ENCODE measurements around the gene HEG1.

HEG1 gene

GRCh38 chr3:124937049-124937448 is 118.7 kb downstream of the HEG1 start:
- DNase-seq, result no peak

- no peak for DNase-seq
Observed at GRCh38 chr3:124935794-124936542, 119.8 kb downstream of the HEG1 start.

- no peak for DNase-seq
Observed at GRCh38 chr3:124935264-124935663, 120.5 kb downstream of the HEG1 start.

- DNase-seq, result no peak
Observed at GRCh38 chr3:124934577-124934976, 121.2 kb downstream of the HEG1 start, which contains the start of gene MUC13. Gene MUC13 (minus strand): TSS chr3:124934751. CDS start chr3:124934712, 39 bp downstream.

- DNase-seq, result peak; percentile 16 to 24 (median 22)
Observed at GRCh38 chr3:124928333-124929202, 127.2 kb downstream of the HEG1 start.

GRCh38 chr3:124927574-124928045 is 128.2 kb downstream of the HEG1 start:
- DNase-seq, result no peak

- DNase-seq, result no peak
Observed at GRCh38 chr3:124926426-124927101, 129.2 kb downstream of the HEG1 start.

- DNase-seq, result no peak
Observed at GRCh38 chr3:124924741-124925140, 131.1 kb downstream of the HEG1 start.

- DNase-seq, result no peak
Observed at GRCh38 chr3:124923833-124924232, 132.0 kb downstream of the HEG1 start.

GRCh38 chr3:124920718-124921117 is 135.1 kb downstream of the HEG1 start:
- DNase-seq, result no peak

- no peak for DNase-seq
Observed at GRCh38 chr3:124919756-124920155, 136.0 kb downstream of the HEG1 start.

- no peak for DNase-seq
Observed at GRCh38 chr3:124918524-124918923, 137.3 kb downstream of the HEG1 start.

- no peak for DNase-seq
Observed at GRCh38 chr3:124916837-124917409, 138.9 kb downstream of the HEG1 start.

Data from activated CD4-positive, CD25-positive, alpha-beta regulatory T cell (primary cell).